ENCODE measurements around the gene FAXDC2.

FAXDC2 gene

GRCh38 chr5:154860765-154861164 is 10.4 kb upstream of the FAXDC2 start:
- DNase-seq (ENCODE audit: insufficient read length, low spot score) = no peak
- no peak for TF ChIP-seq CTCF (IDR thresholded peaks at IDR 0.05; ENCODE audit: insufficient read depth, missing control alignments)
- no peak for FAIRE-seq

GRCh38 chr5:154860123-154860522 is 9.7 kb upstream of the FAXDC2 start:
- FAIRE-seq (no peak), DNase-seq (ENCODE audit: insufficient read length, low spot score) (no peak)
- TF ChIP-seq CTCF (IDR thresholded peaks at IDR 0.05; ENCODE audit: insufficient read depth, missing control alignments) = no peak

- FAIRE-seq (no peak), DNase-seq (ENCODE audit: insufficient read length, low spot score) (no peak)
- no peak for TF ChIP-seq CTCF (IDR thresholded peaks at IDR 0.05; ENCODE audit: insufficient read depth, missing control alignments)
These were observed 8.8 kb upstream of the FAXDC2 start for GRCh38 chr5:154858972-154859871.

- DNase-seq (ENCODE audit: insufficient read length, low spot score) (peak; percentile 46), FAIRE-seq (no peak)
- TF ChIP-seq CTCF (IDR thresholded peaks at IDR 0.05; ENCODE audit: insufficient read depth, missing control alignments) = no peak
These were observed 8.0 kb upstream of the FAXDC2 start, which contains the start of gene CNOT8 for GRCh38 chr5:154858297-154858971. Gene CNOT8 (plus strand): TSS chr5:154858627. CDS start chr5:154863279, 4,652 bp downstream.

GRCh38 chr5:154857530-154858296 is 7.3 kb upstream of the FAXDC2 start:
- no peak for TF ChIP-seq CTCF (IDR thresholded peaks at IDR 0.05; ENCODE audit: insufficient read depth, missing control alignments)
- peak; percentile 74 for DNase-seq (ENCODE audit: insufficient read length, low spot score)
- FAIRE-seq = no peak

- no peak for TF ChIP-seq CTCF (IDR thresholded peaks at IDR 0.05; ENCODE audit: insufficient read depth, missing control alignments)
- FAIRE-seq (no peak), DNase-seq (ENCODE audit: insufficient read length, low spot score) (no peak)
These were observed 948 bp upstream of the FAXDC2 start for GRCh38 chr5:154851351-154851750.

Measured in D721Med (cell line).